IPS-11a (cell line): Measurements from ENCODE around the gene MS4A13.
"Not testable (repeated sequence)": the region's sequence is repeated elsewhere in the genome, so short reads cannot be mapped to it uniquely, and the experiment has no call there.

Experiments used
- H3K4me3 ChIP-seq: one replicate; pipeline ENCODE4 v1.5.1; 2013; ENCODE audit warnings: low read depth, low read length, control low read depth

MS4A13 gene, protein sequence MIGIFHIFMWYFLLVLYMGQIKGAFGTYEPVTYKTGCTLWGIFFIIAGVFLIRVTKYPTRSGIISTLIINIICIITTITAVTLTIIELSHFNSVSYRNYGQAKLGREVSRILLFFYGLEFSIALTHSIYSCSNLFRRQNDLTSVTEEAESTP

DNA sequence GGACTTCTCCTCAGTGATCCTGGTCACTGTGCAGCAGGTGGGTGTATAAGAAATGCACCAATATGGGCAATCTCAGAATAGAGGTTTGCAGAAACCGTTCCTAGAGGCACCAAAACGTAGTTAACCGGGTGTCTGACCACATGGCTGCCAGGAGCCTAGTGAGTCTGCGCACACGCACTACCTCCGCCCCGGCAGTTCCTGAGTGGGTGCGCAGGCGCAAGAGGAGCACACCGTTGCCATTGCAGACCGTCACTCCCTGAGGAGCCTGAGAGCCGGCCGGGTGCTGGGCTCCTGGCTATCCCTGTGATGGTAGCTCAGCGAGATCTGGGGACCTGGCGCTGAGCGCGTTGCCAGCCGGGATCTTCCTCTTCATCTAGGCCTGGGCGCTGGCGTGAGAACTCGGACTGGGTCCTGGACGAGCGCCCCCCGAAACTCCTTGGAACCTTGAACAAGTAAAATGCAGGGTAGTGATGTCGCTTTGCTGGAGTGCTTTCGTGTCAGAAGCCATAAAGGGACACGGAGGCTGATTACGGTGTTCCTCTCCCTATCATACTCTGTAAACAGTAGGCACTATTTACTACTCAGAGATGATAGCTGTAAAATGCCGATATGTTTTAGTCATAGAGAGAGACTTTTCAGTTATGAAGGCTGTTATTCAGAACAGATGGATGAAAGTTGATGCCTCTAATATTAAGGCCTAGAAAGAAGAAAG, at the start of gene MS4A13:
Gene MS4A13, plus strand, starts transcription at position 249 of the 712 bp plus-strand sequence. CDS start 2,692 bp downstream, outside the sequence.
- H3K4me3 ChIP-seq: no peak within 1 kb of the TSS

GRCh38 chr11:60468829-60469228, 46.4 kb upstream of the MS4A13 start:
- H3K4me3 ChIP-seq: no peak overlapping the region

GRCh38 chr11:60469723-60470122, 45.5 kb upstream of the MS4A13 start:
- H3K4me3 ChIP-seq: no peak overlapping the region

DNA sequence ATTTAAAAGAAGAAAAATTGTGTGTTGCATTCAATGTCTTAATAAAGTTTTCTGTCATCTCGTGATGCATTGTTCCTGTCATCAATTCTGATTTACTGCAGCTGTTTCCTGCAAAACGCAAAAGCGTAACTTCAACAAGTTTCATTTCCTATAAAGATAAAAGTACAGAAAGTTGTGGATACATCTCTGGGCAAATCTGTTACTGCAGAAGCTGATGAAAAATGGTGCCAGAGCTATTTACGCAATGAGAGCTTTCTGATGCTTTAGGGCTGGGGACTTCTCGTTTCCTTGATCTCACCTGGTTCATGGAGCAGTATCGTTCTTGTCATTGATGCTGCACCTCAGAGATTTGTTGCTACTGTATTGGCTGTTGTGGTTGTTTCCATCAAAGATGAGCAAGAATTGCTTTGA, 38.2 kb upstream of the MS4A13 start:
- no peak overlapping the region for H3K4me3 ChIP-seq

DNA sequence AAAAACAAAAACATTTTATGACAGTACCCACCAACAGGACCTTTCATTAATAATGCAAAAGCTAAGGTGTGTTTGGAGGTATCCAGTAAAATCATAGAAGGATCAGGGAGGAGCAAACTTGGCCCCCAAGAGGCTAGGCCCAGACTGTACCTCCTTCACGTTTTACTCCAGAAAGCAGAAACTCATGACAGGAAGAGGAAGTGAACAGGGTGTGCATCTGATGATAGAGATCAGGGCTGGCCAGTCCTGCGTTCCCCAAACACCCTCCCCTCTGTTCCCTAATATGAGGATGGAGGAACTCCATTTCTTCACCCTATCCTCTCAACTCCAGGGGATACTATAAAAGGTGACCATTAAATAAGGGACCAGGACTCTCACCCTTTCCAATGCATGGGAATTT, 32.8 kb upstream of the MS4A13 start:
- no peak overlapping the region for H3K4me3 ChIP-seq

GRCh38 chr11:60485987-60486386, 29.2 kb upstream of the MS4A13 start:
- H3K4me3 ChIP-seq: no peak overlapping the region

- no peak within 1 kb of the TSS for H3K4me3 ChIP-seq
These were observed 22.6 kb upstream of the MS4A13 start, which contains the start of gene MS4A12 for GRCh38 chr11:60492488-60493009. MS4A12 (plus strand) TSS chr11:60492778; CDS start chr11:60497319, 4,541 bp downstream.

GRCh38 chr11:60493454-60493853, 21.7 kb upstream of the MS4A13 start:
- H3K4me3 ChIP-seq: no peak overlapping the region

- no peak overlapping the region for H3K4me3 ChIP-seq
These were observed 16.8 kb upstream of the MS4A13 start for GRCh38 chr11:60498399-60498798.

- H3K4me3 ChIP-seq: no peak overlapping the region
These were observed 16.3 kb upstream of the MS4A13 start for GRCh38 chr11:60498853-60499252.

GRCh38 chr11:60500276-60500910, 14.8 kb upstream of the MS4A13 start:
- no peak overlapping the region for H3K4me3 ChIP-seq

GRCh38 chr11:60502221-60502775, 12.9 kb upstream of the MS4A13 start:
- H3K4me3 ChIP-seq: no peak overlapping the region

- H3K4me3 ChIP-seq: no peak overlapping the region
These were observed 10.8 kb upstream of the MS4A13 start for GRCh38 chr11:60504219-60504905.

- H3K4me3 ChIP-seq: not testable (repeated sequence)
These were observed 5.6 kb upstream of the MS4A13 start for GRCh38 chr11:60509609-60510008.

- H3K4me3 ChIP-seq: not testable (repeated sequence)
These were observed 5.0 kb upstream of the MS4A13 start for GRCh38 chr11:60510209-60510608.

DNA sequence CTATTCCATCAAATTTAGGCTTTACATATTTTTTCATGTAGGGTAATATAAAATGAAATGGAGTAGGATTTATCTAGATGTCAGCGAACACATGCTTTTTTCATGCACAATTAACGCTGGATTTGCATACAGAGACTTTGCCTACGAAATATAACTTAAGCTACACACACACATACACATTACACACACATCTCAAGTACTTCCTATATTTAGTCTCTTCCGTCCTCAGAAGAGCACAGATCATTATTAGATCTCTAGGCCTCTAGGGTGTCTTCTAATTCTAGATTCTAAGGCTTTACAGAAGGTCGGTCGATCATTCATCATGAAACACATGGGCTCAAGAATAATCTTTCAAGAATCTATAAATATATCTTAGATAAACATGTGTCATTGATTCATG, 3.8 kb upstream of the MS4A13 start:
- H3K4me3 ChIP-seq: no peak overlapping the region

DNA sequence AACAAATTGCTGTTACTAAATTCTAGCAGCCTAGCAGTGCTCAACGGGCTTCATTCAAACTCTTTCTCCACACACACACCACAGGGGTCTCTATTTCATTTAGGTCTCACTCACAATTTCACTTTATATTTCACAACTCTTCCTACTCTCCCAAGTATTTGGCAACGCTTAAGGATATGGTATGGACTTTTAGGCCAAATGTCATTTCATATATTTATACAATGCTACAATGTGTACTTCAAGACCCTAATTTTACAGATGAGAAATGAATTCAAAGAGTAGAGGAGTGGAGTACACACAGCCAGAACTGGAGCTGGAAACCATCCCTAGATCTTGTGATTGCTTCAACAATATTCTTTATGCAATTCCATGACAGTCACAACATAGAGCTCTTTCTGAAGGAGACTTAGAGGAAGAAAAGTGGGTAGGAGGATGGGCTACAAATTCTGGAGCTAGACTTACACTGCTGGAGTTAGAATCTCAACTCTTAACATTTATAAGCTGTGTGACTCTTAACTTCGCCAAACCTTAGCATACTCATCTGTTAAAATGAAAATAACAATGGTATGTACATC, 2.5 kb upstream of the MS4A13 start:
- H3K4me3 ChIP-seq: no peak overlapping the region

DNA sequence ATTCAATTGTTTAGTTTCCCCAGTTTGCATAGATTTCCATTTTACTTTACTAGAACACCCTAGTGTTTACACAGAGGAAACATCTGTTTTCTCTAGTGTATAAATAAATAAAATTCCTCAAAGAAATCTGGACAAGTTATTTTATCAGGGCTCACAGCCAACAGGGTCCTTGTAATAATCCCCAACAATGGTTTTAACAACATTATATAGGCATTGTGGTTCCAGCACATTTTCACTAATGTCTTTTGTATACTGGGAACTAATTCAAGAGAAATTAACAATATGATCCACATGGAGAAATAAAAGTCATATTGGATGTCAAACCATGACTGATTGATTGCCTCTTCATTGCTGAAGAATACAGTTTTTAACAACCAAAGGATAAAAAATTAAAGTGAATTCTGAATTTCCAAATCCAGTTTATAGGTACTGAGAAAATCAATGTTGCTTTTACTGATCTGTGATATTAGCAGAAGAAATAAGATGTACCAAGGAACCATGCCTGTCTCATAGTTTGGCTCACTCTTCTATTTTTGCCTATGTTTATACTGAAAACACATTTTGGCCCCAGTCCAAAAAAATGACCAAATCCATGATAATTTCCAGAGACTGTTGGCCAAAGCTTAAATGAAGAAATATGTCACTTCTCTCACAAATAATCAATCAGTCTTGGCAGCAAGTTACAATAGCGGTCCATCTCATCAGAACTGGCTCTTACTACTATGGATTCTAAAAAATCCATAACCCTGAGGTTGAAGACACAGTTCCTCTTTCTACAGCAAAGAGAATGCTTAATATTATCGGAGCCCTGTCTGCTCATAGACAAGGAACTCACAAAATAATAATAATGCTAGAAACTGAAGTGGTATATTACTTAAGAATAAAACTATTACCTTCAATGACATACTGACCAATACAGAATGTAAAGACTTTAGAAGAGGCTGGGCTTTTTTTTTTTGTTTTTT, 1.4 kb upstream of the MS4A13 start:
- no peak overlapping the region for H3K4me3 ChIP-seq

DNA sequence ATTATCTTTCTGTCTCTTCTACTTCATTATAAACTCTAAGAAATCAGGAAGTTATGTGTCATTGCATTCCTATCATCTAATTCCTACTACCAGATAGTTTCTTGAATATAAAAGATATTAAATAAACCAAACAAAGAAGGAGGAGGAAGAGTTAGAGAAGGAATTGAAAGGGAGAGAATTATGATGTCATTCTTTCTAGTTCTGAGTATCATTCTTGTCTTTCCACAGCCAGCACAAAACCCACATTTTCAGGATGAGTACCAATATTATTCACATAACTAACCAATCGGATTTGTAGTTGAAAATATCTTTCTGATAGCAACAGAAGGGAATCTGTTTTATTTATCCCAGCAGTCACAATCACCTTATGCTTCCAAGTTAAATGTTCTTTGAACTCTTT, 13.3 kb downstream of the MS4A13 start:
- no peak overlapping the region for H3K4me3 ChIP-seq

DNA sequence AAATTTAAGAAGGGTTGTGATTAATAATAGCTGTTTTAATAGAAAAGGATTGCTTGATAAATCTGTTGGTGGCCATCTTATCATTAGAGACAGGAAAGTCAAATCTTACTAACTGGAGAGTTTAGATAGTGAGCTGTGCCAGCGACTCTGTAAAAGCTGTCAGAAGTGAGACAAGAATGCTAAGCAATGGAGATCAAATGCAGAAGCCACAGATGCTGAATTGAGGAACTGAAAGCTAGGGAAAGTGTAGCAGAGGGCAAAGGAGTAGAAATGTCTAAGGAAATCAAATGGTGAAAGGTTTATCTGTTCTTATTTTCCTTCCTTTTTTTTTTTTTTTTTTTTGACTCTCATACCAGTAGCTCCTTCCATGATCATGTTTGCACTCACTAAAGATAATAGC, 13.7 kb downstream of the MS4A13 start:
- H3K4me3 ChIP-seq: no peak overlapping the region
